K562 (cell line): ENCODE measurements around the gene SHROOM3.

Experiments
- ATF2 ChIP-seq: sonication (generic); formaldehyde crosslinking; IDR thresholded peaks from 2 replicates; pipeline ENCODE4 v1.8.1; 2022; ENCODE audit warnings: missing genetic modification reagents
- EGR1 ChIP-seq: fragments of 450-650 bp; conservative IDR thresholded peaks from 2 replicates; pipeline ENCODE4 v1.6.1; 2017; ENCODE audit warnings: mild to moderate bottlenecking
- FOSL1 ChIP-seq: fragments of 200-800 bp; sonication (Bioruptor generic); conservative IDR thresholded peaks from 2 replicates; pipeline ENCODE4 v1.6.1; 2016; ENCODE audit warnings: missing genetic modification characterization, missing compliant biosample characterization
- NR2F6 ChIP-seq: fragments of 450-650 bp; formaldehyde crosslinking; IDR thresholded peaks from 2 replicates; pipeline ENCODE4 v1.4.0; 2020; ENCODE audit warnings: mild to moderate bottlenecking
- POLR2A ChIP-seq: fragments of 450-650 bp; conservative IDR thresholded peaks from 2 replicates; pipeline ENCODE4 v1.6.1; 2016
- RAD21 ChIP-seq, 2 experiments: fragments of 250-450 bp in 1 of 2; fragments of 450-650 bp in 1 of 2; sonication (Bioruptor Pico) in 1 of 2; formaldehyde crosslinking in 1 of 2; IDR thresholded peaks in 1 of 2; conservative IDR thresholded peaks in 1 of 2; 2 replicates each; pipeline versions ENCODE4 v1.4.0 to v1.8.0; 2020 to 2022; ENCODE audit warnings: mild to moderate bottlenecking in 2 of 2, moderate library complexity in 1 of 2
- SREBF2 ChIP-seq: sonication (generic); formaldehyde crosslinking; IDR thresholded peaks from 2 replicates; pipeline ENCODE4 v1.4.0; 2020; ENCODE audit warnings: mild to moderate bottlenecking, missing genetic modification reagents
- XRCC3 ChIP-seq: fragments of 450-650 bp; IDR thresholded peaks from 2 replicates; pipeline ENCODE4 v1.6.1; 2017; ENCODE audit warnings: mild to moderate bottlenecking, moderate library complexity

GRCh38 chr4:76623217-76624045 is 188.4 kb downstream of the SHROOM3 start:
- TF ChIP-seq XRCC3 (no peak), NR2F6 (CRISPR knock-in tag) (no peak), EGR1 (no peak), SREBF2 (CRISPR knock-in tag) (no peak), RAD21 (CRISPR knock-in tag; conservative IDR thresholded peaks at IDR 0.05 in 1 of 2, IDR thresholded peaks at IDR 0.05 in 1 of 2) (no peak), FOSL1 (tag) (no peak), ATF2 (no peak), POLR2A (no peak)
